ENCODE measurements around the gene NDC1.
A peak's percentile ranks its signal among the peaks of the same experiment; 100 is the strongest.
"Not testable (repeated sequence)": the region's sequence is repeated elsewhere in the genome, so short reads cannot be mapped to it uniquely, and the experiment has no call there.

NDC1 gene

DNA sequence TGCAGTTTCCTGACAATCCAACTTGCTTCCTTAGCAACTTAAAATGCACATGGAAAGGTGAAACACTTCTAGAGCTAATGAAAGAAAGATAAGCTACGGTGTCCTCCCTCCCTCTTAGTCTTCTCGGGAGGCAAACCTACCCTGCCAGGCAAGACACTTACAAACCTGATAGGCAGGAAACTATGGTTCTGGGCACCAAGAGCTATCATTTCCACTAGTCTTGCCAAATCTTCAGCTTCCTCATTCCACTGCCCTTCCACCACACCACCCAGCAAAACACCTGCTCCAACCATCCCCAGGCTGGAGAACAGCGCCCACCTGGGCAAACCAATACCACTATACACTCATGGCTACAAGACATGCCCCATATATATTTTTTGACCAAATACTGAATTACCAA is 15.2 kb downstream of the NDC1 start:
- DNase-seq: no peak

GRCh38 chr1:53821380-53821779 is 16.7 kb downstream of the NDC1 start:
- DNase-seq: no peak

DNA sequence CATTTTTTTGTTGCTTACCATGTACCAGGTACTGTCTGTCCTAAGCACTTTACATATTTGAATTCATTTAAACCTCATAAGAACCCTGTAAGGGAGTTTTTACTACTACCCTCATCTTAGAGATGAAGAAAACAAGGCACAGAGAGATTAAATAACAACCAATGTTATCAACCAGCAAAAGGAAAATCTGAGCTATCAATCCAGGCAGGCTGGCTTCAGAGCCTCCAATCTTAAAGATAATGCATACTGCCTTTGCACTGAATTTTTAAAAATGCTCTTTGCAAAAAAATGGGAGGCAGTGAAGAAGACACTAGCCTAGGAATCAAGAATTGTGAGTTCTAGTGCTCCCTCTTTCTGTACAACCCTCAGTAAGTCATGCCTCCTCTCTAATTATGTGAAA is 18.7 kb downstream of the NDC1 start:
- no peak for DNase-seq

DNA sequence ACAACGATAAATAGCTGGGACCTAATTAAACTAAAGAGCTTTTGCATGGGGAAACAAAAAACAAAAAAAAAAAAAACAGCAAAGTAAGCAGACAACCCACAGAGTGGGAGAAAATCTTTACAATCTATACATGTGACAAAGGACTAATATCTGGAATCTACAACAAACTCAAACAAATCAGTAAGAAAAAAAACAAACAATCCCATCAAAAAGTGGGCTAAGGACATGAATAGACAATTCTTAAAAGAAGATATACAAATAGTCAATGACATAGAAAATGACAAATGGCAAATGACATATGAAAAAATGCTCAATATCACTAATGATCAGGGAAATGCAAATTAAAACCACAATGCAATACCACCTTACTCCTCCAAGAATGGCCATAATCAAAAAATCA is 21.5 kb downstream of the NDC1 start:
- not testable (repeated sequence) for DNase-seq

- not testable (repeated sequence) for DNase-seq
These were observed 22.6 kb downstream of the NDC1 start for GRCh38 chr1:53815484-53815883.

DNA sequence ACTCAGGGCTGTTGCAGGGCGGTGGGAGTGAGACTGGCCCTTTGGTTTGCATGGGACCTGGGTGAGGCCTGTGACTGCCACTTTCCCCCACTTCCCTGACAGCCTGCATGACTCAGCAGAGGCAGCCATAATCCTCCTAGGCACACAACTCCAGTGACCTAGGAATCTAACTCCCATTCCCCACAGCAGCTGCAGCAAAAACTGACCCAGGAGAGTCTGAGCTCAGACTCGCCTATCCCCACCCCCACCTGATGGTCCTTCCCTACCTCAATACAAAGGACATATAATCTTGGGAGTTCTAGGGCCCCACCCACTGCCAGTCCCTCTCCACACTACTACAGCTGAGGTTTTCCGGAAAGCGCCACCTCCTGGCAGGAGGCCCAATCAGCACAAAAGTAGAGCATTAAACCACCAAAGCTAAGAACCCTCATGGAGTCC is 26.7 kb downstream of the NDC1 start:
- peak; percentile 44 for DNase-seq

DNA sequence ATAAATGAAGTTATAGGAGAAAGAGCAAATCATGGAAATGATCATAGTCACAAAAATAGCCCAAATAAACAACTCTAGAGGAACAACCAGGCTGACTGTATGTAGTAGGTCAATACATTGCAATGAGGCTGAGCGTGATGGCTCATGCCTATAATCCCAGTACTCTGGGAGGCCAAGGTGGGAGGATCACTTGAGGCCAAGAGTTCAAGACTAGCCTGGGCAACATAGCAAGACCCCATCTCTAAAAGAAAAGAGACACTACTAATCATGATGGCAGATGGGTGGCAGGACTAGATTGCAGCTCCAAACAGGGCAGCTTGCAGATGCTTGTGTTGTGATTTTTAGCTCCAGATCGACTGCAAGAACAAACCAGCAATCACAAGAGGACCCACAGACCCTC is 27.6 kb downstream of the NDC1 start:
- DNase-seq: no peak

DNA sequence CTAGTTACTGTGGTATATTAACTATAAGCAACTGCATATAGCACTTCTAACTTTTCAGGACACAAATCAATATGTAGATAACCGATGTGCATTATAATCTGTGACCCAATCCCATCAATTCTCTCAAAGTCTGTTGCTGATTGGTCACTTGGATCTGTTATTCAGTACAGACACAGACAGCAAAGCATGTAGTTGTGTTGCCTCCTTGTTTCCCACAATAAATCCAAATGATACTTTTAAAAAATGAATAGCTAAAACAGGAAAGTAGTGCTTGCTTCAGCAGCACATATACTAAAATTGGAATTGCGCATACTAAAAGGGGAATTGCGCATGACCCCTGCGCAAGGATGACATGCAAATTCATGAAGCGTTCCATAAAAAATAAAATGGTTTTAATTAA is 28.1 kb downstream of the NDC1 start:
- no peak for DNase-seq

DNA sequence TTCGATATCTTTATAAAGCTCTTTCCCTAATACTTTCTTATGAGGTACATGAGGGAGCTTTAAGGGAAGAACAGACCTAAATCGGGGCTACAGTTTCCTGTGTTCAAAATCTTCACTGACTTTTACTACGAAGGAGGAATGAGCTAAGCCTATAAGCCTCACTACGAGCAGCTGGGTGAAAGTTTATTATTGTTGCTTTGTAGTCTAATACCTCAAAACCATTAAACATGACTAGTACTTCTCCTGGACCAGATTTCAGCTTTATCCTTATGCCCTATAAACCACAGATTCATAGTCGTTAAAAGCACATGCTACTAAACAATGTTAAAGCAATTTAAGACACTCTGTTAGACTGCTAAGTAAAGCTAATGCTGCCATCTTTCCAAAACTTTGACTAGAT is 30.2 kb downstream of the NDC1 start:
- DNase-seq: no peak

GRCh38 chr1:53804791-53805505 is 33.1 kb downstream of the NDC1 start:
- no peak for DNase-seq

DNA sequence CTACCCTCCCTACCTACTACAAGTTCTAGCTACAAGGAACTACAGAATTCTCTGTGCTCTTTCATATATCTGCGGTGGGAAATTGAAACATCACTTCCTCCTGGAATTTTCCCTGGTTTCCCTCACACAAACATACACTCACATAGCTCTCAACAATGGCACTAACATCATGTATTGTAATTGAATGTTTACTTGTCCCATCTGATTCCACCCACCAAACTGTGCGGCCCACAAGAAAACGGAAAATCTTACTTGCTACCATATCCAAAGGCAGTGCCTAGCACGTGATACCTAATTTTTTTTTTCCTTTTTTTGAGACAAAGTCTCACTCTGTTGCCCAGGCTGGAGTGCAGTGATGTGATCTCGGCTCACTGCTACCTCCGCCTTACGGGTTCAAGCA is 33.9 kb downstream of the NDC1 start:
- no peak for DNase-seq

DNA sequence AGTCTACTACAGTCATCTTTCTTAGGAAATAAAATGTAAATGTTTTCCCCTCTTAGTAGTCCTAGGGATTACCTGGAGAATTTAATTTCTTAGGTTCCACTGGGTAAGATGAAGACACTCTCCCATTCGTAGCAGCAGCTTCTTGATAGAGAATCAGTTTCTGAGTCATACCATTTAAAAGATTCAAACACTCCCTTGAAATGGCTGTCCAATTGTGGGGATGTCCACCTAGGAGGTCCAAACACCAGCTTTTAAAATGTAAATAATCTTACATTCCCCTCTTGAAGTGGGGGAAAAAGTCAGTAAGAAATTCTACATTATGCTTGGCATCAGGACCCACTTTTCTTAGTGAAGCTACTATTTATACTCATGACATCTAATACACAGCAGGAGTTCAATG is 37.5 kb downstream of the NDC1 start:
- DNase-seq: no peak

- no peak for DNase-seq
These were observed 39.0 kb downstream of the NDC1 start for GRCh38 chr1:53799141-53799540.

- DNase-seq: no peak
These were observed 45.3 kb downstream of the NDC1 start for GRCh38 chr1:53792806-53793205.

DNA sequence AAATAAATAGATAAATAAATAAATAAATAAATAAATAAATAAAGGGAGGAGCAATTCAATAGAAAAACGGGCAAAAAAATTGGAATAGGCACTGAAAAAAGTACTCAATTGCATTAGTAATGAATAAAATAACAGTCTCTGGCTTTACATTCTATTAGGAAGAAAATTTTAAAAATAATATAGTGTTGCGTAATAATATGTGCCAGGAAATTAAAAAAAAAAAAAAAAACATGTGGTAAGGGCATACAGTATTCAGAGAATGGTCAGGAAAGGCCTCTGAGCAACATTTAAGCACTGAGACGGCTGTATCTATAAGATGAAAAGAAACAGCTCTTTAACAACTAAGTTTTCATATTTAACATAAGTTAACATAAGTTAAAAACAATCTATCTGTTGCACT is 50.4 kb downstream of the NDC1 start:
- no peak for DNase-seq

DNA sequence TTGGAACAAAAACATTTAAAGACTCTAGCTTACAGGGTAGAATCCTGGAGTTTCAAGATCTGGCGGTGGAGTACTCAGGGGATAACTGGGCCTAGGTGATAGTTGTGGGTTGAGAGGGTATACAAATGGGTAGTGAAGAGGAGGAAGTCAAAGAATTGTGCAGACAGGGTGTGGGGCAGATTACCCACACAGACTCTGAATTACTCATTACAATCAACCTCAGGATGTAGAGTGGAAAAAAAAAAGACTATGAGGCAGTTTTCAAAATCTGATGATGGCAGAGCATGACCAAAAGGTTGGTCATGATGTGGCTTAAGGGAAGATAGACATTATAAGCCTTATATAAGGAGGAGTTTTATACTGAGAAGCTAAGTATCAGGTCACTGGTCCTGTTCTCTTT is 55.0 kb downstream of the NDC1 start:
- peak; percentile 26 for DNase-seq

GRCh38 chr1:53781654-53782053 is 56.4 kb downstream of the NDC1 start:
- DNase-seq: no peak

DNA sequence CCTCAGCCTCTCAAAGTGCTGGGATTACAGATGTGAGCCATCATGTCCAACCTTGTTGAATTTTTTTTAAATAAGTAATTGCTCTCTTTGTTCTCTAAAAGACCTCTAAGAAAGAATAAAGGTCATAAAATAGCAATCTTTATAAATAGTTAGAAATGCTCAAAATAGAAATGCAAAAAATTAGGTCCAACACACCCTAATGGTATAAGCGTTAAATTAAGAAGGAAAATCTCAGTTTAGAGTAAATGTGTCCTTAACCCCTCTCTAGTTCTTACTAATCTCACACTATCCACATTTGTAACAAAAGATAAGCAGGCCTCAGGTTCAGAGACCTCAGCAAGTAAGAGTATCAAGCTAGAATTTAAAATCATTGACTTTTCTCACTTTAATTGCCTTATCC is 60.8 kb downstream of the NDC1 start:
- DNase-seq: no peak

GRCh38 chr1:53771648-53772047 is 66.4 kb downstream of the NDC1 start:
- no peak for DNase-seq

DNA sequence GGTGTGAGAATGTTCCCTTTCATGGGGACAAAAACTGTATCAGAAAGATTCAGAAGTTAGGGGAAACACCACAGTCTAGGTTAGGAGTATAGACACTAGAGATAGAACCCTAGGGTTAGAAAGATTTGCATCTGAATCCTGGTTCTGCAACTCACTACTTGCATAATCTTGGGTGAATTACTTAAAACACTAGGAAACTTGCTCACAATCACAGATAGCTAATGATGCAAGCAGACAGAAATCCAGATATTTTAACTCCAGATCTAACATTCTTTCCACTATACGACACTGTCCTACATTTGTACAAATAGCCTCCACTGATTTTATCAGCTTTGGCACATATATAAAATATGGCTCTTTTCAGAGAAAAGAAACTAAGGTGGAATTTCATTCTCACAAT is 68.3 kb downstream of the NDC1 start:
- DNase-seq: no peak

DNA sequence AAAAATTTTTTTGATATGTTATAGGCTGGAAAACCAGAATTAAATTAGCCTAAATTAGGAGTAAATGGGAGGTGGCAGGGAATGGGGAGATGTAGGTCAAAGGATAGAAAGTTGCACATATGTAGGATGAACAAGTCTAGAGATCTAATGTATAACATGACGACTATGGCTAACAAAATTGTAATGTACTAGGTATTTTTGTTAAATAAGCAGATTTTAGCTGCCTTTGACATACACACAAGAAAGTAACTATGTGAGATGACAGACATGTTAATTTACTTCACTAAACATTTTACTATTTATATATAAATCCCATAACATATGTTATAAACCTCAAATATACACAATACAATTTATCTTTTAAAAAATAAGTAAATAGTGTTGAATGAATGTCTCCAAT is 68.9 kb downstream of the NDC1 start:
- DNase-seq: no peak

DNA sequence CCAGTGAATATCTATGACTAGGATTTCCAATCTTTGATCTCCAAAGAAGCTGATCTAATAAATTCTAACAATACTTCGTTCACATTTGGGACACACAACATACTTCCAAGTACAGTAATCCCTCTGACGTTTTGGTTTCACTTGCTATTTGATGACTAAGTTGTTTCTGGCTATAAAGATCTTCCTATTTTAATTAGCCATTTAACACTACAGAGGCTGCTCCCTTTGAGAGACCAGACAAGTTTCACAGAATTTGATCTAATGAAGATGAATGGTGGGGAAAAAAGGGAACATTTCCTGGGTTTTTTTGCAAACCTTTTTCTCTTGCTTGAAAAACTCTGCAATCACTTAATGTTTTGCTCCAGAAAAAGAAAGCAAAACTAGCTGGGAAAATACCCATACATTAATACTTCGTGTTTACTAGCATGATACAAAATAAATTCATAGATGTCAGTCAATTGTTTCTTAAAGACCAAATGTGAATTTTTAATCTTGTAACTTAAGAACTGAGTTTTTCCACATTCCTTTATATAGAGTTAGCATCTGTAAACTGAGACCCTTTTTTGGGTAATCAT is 71.2 kb downstream of the NDC1 start:
- no peak for DNase-seq

- no peak for DNase-seq
These were observed 71.8 kb downstream of the NDC1 start for GRCh38 chr1:53766194-53766742.

- DNase-seq: no peak
These were observed 72.4 kb downstream of the NDC1 start for GRCh38 chr1:53765657-53766056.

- DNase-seq: no peak
These were observed 74.2 kb downstream of the NDC1 start for GRCh38 chr1:53763911-53764310.

Data from stimulated activated CD8-positive, alpha-beta memory T cell treated with anti-CD3 and anti-CD28 coated beads, Interleukin-4, amount 100 ng/mL, for 48 hours (primary cell).